Epithelial cell of proximal tubule (primary cell): ENCODE results near the gene NECAP2. TPM values are rescaled to one million over a fixed set of nuclear protein-coding genes. Genes with fewer than 3 reads are reported as not detected.

Experiments used
- DNase-seq: peaks from one replicate; pipeline ENCODE4 v3.0.0-alpha.2; 2011; ENCODE audit warnings: low read depth
- H3K4me3 ChIP-seq: 2 replicates; pipeline ENCODE4 v1.5.1; 2011; ENCODE audit warnings: low read depth, mild to moderate bottlenecking, low read length
- CTCF ChIP-seq: conservative IDR thresholded peaks from 2 replicates; pipeline ENCODE4 v1.5.1; 2012; ENCODE audit warnings: low read depth, mild to moderate bottlenecking, low read length
- total RNA-seq: library from RNA; depleted of rRNA; stranded (reverse); fragments of >200 nt; gene quantifications from 2 replicates; pipeline ENCODE4 v1.2.3, GENCODE V29; 2015

The NECAP2 gene
- total RNA-seq, 1 donor from 2014 or later, result 131 TPM

GRCh38 chr1:16397120-16397519, 43.4 kb upstream of the NECAP2 start:
- H3K4me3 ChIP-seq, result no peak overlapping the region
- TF ChIP-seq CTCF, result no peak
- no peak for DNase-seq

- no peak overlapping the region for H3K4me3 ChIP-seq
- no peak for DNase-seq
- TF ChIP-seq CTCF, result no peak
These were observed 42.1 kb upstream of the NECAP2 start for GRCh38 chr1:16398371-16398953.

GRCh38 chr1:16402742-16403141, 37.8 kb upstream of the NECAP2 start:
- H3K4me3 ChIP-seq, result no peak overlapping the region
- TF ChIP-seq CTCF, result no peak
- DNase-seq, result no peak

GRCh38 chr1:16405441-16405840, 35.1 kb upstream of the NECAP2 start:
- no peak for DNase-seq
- TF ChIP-seq CTCF, result no peak
- H3K4me3 ChIP-seq, result no peak overlapping the region

GRCh38 chr1:16406868-16407267, 33.7 kb upstream of the NECAP2 start:
- no peak for TF ChIP-seq CTCF
- no peak overlapping the region for H3K4me3 ChIP-seq
- DNase-seq, result no peak

GRCh38 chr1:16409536-16410152, 30.9 kb upstream of the NECAP2 start:
- no peak for DNase-seq
- TF ChIP-seq CTCF, result no peak
- no peak overlapping the region for H3K4me3 ChIP-seq

GRCh38 chr1:16410803-16411202, 29.7 kb upstream of the NECAP2 start:
- H3K4me3 ChIP-seq, result no peak overlapping the region
- DNase-seq, result no peak
- TF ChIP-seq CTCF, result no peak
